Adipose tissue (tissue), 3 donors: ENCODE measurements around the gene IRX6. TPM values are rescaled to one million over a fixed set of nuclear protein-coding genes. Genes with fewer than 3 reads are reported as not detected.

Experiments
- H3K27ac ChIP-seq: one replicate; pipeline ENCODE4 v1.5.1; 2013; ENCODE audit warnings: low read depth, low read length
- WGBS, 3 donors: extraction: QIAGEN DNeasy Blood & Tissue Kit; methylation state at CpG; one replicate each; pipeline ENCODE4 v1.1.7; 2013; 5-methylcytosine and 5-hydroxymethylcytosine counted together
- polyA plus RNA-seq, 3 donors: library from polyadenylated mRNA; stranded (reverse); fragments of 200-250 nt; gene quantifications; one replicate each; pipeline ENCODE4 v1.2.3, GENCODE V29; 2013
- donor health status: healthy with polysubstance abuse.
- donor health status: Bipolar disorder and iron deficiency.
- donor health status: healthy.

The IRX6 gene
- polyA plus RNA-seq, 3 donors: 0.51 to 7.3 (median 2.7) TPM

DNA sequence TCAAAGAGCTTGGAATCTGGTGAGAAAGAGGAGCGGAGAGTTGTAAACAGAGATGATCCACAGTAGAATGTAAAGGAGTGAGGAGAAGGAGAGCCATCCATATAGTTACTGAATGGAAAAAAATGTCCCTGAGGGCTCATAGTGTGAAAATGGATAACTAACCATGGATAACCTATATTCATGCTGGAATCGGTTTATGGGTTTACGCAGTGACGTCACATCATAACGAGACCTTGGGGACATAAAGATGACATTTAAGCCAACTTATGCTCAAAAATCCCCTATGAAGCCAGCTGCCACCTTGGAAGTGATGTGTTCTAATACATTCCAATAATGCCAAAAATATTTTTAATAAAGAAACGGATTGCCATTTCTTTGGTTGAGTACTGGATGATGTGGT, 22.5 kb downstream of the IRX6 start:
- 86 to 96% (median 90%) methylated on average over 6 of the region's 6 CpGs for WGBS, 3 donors

DNA sequence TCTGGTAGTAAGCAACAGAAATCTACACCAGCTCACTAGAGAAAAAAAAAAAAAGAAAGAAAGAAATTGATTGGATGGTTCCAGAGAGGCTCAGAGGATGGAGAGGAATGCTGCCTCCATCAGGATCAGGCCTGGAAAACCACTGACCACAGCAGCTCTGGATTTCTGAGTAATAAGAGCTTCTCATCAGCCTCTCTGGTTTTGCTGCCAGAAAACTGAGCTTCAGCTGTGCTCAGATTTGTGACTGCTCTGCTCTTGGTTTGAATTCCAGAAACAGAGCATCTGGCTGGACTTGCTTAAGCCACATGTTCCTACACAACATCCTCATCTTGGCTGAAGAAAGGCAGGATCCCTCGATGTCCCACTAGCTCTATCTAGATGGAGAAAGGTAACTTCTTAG, 25.9 kb downstream of the IRX6 start:
- 59 to 90% (median 68%) methylated on average over 1 of the region's 1 CpG for WGBS, 3 donors
- H3K27ac ChIP-seq: no peak overlapping the region

More for the DNA sequence above, 22.5 kb downstream of the IRX6 start:
- no peak overlapping the region for H3K27ac ChIP-seq

DNA sequence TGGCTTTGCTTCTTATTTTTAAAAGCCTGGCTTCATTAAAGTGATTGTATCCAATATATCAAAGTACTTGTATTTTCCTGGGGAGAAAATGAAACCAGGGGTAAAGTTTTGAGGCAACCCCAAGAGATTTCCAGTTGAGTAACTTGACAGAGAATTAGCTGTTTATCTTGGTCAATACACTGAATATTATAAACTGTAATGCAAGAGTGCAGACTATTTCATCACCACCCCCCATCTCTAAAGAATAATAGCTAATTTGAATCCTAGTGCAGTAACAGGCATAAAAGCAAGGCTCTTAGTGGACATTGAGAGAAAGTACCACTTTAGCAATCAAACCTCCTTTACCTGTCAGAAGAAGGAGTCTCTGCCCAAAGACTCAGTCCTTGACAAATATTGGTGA, 27.0 kb downstream of the IRX6 start:
- no peak overlapping the region for H3K27ac ChIP-seq

DNA sequence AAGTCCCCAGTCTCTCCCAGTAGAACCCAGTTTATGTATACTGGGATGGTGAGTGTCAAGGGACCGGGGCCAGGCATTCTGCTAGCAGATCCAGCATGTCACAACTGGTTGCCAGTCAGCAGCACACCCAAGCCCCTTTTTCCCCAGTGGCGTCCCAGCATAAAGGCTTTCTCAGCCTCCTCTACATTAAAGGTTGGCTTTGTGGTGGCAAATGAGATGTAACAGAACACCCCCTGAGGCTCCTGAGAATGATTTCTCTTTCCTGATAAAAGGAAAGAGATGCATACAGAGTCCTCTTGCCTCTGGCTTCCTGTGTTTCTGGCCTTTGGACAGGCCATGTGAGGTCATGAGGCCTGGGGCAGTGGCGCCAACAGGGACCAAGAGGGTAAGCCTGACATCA, 27.9 kb downstream of the IRX6 start:
- 79 to 94% (median 86%) methylated on average over 3 of the region's 3 CpGs for WGBS, 3 donors
- no peak overlapping the region for H3K27ac ChIP-seq

DNA sequence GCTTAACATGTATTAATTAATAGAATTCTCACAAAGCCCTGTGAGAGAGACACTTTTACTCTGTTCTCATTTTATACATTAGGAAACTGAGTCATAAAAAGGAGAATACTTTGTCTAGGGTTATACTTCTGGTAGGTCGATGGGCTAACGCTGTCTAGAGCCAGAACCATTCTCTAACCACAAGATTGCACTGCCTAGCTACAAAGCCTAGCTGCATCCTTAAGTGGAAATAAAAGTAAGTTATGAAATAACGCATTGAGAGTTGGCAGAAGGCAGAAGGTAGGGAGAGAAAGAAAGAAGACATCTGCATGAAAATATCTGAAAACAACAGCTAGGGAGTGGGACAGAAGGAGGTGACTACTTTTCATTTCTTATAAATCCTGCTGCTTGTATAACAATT, 33.2 kb downstream of the IRX6 start:
- H3K27ac ChIP-seq: no peak overlapping the region
- 59 to 85% (median 73%) methylated on average over 3 of the region's 3 CpGs for WGBS, 3 donors

DNA sequence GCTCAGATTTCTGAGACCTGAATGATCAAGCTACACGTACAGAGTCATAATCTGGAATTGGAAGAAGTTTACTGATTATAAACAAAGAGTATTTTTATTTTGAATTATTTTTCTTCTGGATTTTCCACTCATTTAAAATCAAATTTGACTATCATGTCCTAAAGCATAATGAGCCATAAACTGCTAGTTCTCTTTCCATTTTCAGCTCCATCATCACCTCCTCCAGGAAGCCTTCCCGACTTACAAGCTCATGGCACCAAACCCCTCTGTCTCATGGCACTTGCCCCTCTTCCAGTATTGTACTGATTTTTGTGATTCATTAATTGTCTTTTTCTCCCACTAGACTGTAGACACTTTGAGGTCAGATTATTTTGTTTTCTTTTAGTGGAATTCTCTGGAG, 35.9 kb downstream of the IRX6 start:
- WGBS, 3 donors: 81 to 89% (median 84%) methylated on average over 2 of the region's 2 CpGs
- H3K27ac ChIP-seq: no peak overlapping the region

DNA sequence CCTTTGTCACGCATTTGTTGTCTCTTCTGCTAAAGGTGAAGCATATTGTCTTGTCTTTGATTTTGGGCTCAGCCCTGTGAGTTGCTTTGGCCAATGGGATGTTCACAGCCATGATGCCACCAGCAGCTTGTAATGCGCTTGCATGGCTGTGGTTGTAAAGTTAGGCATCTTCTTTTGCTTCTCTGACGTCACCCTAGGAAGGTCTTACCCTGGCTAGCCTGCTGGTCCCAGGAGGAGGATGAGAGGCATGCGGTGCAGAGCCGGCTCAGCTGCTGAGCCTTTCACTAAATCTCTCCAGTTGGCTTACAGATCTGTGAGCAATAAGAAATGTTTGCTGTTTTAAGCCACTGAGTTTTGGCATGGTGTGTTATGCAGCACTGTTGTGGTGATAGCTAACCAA, 40.8 kb downstream of the IRX6 start:
- WGBS, 3 donors: 72 to 81% (median 75%) methylated on average over 5 of the region's 5 CpGs
- no peak overlapping the region for H3K27ac ChIP-seq

DNA sequence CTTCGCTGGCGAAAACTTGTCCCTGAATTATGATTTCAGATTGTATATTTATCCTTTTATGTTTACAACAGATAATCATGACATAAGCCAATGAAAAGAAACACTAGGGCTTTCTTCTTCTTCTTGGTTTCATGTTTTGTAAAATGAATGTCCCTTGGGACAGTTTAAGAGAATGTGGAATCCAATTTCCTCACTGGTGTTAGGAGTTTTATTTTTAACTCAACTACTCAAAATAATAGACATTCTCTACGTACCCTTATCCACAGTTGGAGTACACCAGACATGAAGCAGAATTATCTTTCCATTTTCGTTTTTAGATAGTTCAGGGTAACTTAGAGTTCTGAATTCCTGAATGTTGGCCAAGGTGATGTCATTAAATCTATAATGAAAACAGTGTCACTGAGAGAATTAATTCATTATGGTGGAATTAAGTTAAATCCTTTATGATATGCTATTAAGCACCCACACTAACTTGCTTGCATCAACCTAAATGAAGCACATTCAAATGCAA, 43.4 kb downstream of the IRX6 start:
- no peak overlapping the region for H3K27ac ChIP-seq
- WGBS, 3 donors: 46 to 50% (median 46%) methylated on average over 4 of the region's 4 CpGs

DNA sequence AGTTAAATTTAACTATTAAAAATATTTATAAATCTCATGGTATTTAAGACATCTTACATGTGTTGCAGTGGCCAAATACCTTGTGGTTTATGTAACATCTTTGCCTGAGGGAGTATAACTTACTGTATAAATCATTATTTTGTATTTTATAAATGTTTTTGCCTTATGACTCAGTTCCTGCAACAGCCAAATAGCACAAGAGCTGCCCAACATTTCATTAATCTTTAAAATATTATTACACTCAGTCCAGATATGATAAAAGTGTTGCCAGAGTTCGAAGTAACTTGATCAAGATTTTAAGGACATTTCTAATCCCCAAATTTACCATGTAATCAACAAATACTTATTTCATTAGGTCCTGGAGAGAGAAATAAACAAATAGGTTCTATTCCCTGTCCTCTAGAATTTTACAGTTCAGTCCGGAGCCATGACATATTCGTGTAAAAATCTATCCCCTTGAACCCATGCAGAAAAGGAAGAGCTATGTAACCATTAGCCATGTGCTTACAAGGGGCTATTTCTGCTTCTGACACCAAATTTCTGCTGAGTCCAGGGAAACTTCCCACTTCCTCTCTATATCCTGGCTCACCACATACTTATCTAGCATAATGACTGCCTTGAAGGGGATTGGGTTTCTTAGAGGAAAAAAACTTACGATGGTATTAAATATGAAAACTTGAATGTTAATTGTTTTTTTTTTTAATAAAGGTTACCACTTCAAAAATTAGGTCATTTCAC, 44.0 kb downstream of the IRX6 start:
- 23 to 45% (median 31%) methylated on average over 4 of the region's 4 CpGs for WGBS, 3 donors
- no peak overlapping the region for H3K27ac ChIP-seq

DNA sequence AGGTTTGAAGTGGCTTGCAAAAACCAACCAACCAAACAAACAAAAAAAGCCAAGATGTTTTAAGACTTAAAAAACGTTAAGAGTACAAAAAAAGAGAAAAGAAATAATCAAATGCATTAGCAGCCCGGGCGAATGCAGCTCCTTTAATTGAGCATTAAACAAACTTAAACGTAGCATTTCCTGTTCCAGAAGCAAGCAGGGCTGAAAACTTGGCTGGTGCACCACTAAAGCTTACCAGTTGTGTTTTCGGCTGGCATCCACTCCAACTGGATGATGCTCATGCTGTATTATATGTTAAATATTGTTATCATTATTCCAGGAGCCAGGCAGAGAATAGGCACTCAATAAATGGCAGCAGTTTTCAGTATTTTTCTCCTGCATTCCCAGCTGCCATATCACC, 45.1 kb downstream of the IRX6 start:
- H3K27ac ChIP-seq: no peak overlapping the region
- 39 to 49% (median 40%) methylated on average over 5 of the region's 5 CpGs for WGBS, 3 donors

DNA sequence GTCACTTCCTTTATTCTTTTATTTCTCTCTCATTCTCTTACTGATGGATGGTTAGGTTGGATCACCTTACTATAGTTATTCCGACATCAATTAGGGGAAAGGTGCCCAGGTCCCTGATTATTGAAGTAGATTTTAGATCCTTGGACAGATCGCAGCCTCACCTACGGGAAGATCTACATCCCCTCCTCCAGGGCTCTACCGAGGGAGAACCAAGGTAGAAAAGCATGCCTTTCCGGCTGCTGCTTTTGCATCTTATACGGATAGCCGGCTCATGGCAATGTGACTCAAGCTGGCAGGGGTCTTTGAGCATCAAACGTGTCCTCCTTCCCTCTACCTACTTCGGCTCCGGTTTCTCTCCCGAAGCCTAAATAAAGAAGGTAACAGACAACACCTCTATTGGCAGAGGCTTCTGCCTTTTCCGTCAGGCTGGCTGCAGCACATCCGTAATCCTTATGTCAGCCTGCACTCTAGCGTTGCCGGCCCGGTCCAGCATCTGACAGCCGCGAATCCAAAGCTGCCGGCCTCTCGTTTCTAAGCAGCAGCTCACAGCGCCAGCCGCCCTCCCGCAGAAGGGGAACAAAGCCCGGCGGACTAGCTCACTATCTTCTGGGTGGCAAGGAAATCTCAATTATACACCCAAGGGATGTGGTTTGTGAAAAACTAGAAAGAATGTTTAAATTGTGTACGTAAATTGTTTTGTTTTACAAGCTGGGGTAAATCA, 46.9 kb downstream of the IRX6 start:
- WGBS, 3 donors: 9 to 15% (median 12%) methylated on average over 26 of the region's 26 CpGs
- H3K27ac ChIP-seq: no peak overlapping the region

DNA sequence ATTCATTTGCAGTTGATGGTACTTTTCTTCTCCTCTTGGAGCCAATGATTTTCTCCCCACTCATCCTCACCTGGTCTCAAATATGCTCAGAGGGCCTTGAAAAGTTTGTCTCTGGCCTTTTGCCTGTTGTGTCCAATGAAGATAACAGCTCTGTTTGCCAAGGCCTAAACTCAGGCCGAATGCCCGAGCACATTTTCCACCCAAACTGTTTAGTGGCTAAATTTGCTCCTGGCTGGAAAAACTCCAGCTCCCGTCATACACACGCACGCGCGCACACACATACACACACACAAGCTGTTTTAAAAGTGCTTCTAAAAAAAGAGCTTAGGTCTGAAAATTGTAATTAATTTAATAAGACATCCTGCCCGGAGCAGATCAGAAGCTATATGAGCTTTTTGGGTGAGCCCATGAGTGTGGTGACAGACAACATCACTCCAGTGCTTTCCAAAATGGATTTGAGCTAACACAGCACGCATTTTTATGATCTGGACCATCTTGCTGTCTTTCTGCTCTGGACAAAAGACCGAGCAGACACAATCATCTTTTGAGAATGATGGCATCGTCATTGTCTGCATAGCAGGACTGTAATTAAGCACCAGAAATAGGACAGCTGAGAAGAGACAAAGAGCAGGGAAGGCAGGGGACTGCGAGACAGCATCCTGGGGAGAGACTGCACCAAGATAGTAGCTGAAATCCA, 48.9 kb downstream of the IRX6 start:
- 60 to 89% (median 88%) methylated on average over 12 of the region's 12 CpGs for WGBS, 3 donors
- H3K27ac ChIP-seq: no peak overlapping the region

DNA sequence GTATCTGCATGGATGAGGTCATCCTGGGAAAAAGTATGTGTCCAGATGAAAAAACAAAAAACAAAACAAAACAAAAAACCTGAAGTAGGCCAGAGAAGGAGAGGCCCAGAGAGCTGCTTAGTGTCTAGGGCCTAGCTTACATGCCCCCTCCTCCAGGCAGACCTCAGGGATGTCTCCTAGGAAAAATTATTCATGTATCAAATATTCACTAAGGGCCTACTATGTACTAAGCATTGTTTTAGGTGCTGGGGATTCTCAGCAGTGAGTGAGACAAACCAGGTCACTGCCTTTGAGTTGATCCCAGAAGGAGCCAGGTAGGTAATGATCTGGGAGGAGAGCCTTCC, 49.5 kb downstream of the IRX6 start:
- H3K27ac ChIP-seq: no peak overlapping the region

DNA sequence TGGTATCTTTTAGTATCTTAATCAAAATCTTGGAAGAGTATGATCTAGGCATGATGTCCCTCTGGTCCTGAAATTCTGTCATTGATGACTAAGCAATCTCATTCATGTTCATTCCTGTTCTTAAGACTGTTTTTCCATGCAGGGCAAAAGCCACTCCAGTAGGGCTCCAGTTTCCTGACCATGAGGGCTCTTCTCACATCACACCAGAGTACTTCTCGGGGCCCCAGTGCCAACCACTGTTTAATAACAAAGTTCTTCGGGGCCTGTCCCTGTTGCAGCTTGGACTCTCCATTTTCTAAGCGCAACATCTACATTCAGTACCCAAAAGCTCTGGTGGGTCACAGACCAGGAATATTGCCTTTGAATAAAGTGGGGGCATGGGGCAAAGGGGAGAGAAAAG, 52.0 kb downstream of the IRX6 start:
- no peak overlapping the region for H3K27ac ChIP-seq
- 90 to 97% (median 96%) methylated on average over 3 of the region's 3 CpGs for WGBS, 3 donors

DNA sequence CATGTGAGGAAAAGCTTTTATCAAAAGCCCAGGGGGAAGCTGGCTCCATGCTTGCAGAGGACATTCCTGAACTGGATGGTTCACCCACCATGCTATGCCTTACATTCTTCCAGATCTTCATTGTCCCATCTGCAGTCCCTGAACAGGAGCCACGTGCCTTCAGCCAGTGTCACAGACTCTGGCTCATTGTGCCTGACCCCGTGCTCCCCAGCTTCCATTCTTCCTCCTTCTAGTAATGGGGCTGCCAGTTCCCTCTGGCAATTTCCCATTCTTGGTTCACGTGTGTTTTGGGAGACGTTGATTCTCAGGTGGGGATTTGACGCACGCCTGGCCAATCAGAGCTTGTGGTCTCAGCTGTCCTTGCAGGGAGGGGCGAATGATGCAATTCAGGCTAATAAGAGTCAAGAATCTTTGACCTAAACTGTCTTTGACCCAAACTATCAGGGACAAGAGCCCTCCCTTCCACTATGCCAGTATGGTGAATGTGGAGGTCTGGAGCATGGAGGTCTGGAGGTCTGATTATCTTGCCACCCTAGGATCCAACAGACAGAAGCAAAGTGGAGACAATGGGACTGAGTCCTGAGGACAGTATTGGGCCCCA, 52.7 kb downstream of the IRX6 start:
- whole genome bisulfite sequencing, 3 donors: 70 to 88% (median 87%) methylated on average over 7 of the region's 7 CpGs
- H3K27ac ChIP-seq: no peak overlapping the region

DNA sequence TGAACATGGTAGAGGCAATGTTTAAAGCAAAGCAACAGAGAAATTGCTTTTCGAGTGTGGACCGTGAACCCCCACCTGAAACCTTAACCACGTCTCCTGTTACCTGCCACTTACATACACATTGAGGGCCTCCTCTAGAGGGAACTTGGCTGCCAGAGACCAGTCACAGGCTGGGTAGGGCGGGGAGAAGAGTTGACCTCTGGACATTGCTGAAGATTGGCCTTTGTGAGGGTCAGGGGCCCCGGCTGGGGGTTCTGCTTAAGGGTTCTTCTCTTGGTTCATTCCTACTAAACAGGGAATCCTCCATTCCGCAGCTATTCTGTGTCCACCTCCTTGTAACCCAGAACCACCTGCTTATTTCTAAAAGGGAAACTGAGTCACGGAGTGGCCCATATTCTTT, 53.8 kb downstream of the IRX6 start:
- no peak overlapping the region for H3K27ac ChIP-seq
- 66 to 85% (median 82%) methylated on average over 7 of the region's 7 CpGs for WGBS, 3 donors

DNA sequence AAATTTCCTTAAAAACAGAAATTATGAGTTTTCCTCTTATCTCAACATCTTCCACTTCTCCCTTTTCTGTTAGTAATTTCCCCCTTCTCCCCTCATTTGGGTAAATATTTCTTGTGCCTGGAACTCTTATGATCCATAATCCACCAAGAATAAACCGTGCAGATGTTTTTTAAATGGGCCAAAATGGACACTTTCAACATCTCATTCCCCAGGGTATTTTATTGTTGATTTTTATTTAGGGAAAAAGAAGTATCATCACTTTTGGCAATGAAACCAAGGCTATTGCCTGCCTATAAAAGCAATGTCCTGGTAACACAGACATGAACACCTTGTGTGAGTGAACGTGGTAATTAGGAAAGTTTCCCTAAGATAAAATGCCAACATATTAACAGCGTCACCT, 54.6 kb downstream of the IRX6 start:
- WGBS, 3 donors: 69 to 73% (median 72%) methylated on average over 3 of the region's 3 CpGs
- H3K27ac ChIP-seq: no peak overlapping the region

DNA sequence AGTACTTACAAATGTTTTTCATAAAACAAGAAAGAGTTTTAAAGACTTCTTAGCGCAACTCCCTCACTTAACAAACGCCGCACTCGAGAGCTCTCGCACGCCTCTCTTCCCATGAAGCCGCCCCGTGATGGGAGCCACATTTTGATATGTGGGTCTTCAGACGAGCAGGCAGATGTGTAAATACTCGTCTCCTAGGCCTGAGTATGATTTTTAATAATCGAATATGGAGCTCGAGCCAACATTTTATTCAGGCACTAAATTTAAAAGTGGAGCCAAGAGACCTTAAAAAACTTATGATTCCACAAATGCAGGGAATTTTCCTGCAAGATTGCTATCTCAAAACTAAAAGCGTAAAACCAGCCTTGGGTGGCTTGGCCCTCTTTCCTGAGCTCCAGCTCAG, 55.4 kb downstream of the IRX6 start:
- no peak overlapping the region for H3K27ac ChIP-seq
- WGBS, 3 donors: 81 to 90% (median 85%) methylated on average over 13 of the region's 13 CpGs

DNA sequence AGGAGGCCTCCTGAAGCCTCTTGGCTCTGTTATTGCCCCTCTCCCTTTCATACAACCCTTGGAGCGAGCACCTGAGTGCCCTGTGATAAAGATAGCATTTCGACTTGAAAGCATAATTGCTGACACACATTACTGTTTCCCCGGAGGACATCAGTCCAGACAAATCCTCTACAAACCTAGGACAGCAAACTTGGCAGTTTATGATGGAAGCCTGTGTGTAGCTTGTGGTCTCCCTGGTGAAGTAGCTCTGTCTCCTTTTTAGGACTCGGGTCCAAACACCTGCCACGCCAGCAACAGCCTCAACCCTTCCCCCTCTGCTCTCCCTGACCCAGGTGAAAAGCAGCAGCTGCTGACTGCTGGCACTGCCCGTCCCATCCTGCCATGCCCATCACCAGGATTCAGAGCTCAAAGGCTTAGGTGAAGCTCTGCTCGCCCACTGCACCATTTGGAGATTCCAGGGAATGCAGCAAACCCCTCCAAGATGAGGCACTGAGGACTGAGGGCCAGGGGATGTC, 55.9 kb downstream of the IRX6 start:
- WGBS, 3 donors: 61 to 87% (median 84%) methylated on average over 7 of the region's 7 CpGs
- H3K27ac ChIP-seq: no peak overlapping the region
